HepG2 (cell line): ENCODE results near the gene SLU7. TPM values are rescaled to one million over a fixed set of nuclear protein-coding genes. Genes with fewer than 3 reads are reported as not detected.
A peak's percentile ranks its signal among the peaks of the same experiment; 100 is the strongest.

Experiments used
- CREM ChIP-seq, 2 experiments: sonication (generic) in 1 of 2; formaldehyde crosslinking in 1 of 2; IDR thresholded peaks; 2 replicates each; pipeline versions ENCODE4 v1.4.0 to v1.6.1; 2016 to 2020; ENCODE audit warnings: antibody characterized with exemption in 1 of 2, mild to moderate bottlenecking in 1 of 2, missing genetic modification reagents in 1 of 2
- DPF2 ChIP-seq: sonication (generic); formaldehyde crosslinking; IDR thresholded peaks from 2 replicates; pipeline ENCODE4 v1.4.0; 2020; ENCODE audit warnings: mild to moderate bottlenecking, low read depth, missing genetic modification reagents, borderline replicate concordance
- ERF ChIP-seq: IDR thresholded peaks from 2 replicates; pipeline ENCODE4 v1.6.1; 2018; ENCODE audit warnings: missing biosample characterization, missing genetic modification reagents
- FOSL1 ChIP-seq: sonication (generic); formaldehyde crosslinking; IDR thresholded peaks from 2 replicates; pipeline ENCODE4 v1.9.0; 2021; ENCODE audit warnings: missing genetic modification reagents, borderline replicate concordance
- HMGA1 ChIP-seq: sonication (generic); formaldehyde crosslinking; conservative IDR thresholded peaks from 2 replicates; pipeline ENCODE4 v1.4.0; 2020; ENCODE audit warnings: missing genetic modification reagents
- HNF4G ChIP-seq, 2 experiments: sonication (generic) in 1 of 2; formaldehyde crosslinking in 1 of 2; IDR thresholded peaks; 2 replicates each; pipeline versions ENCODE4 v1.4.0 to v1.6.1; 2011 to 2020; ENCODE audit warnings: borderline replicate concordance in 2 of 2, low read depth in 2 of 2, mild to moderate bottlenecking in 2 of 2, low read length in 1 of 2, missing genetic modification reagents in 1 of 2, moderate library complexity in 1 of 2
- HNRNPL ChIP-seq: fragments of 200-400 bp; formaldehyde crosslinking; IDR thresholded peaks from 2 replicates; pipeline ENCODE4 v1.6.1; 2017; ENCODE audit warnings: mild to moderate bottlenecking, low read depth, low read length
- NR2F2 ChIP-seq: IDR thresholded peaks from 2 replicates; pipeline ENCODE4 v1.6.1; 2012; ENCODE audit warnings: low read depth, inconsistent platforms, borderline replicate concordance
- NR2F6 ChIP-seq, 2 experiments: IDR thresholded peaks; 2 replicates each; pipeline ENCODE4 v1.6.1; 2016; ENCODE audit warnings: antibody characterized with exemption in 1 of 2, mild to moderate bottlenecking in 1 of 2
- SP140L ChIP-seq: sonication (generic); formaldehyde crosslinking; IDR thresholded peaks from 2 replicates; pipeline ENCODE4 v1.4.0; 2020; ENCODE audit warnings: missing genetic modification reagents, borderline replicate concordance
- TAF15 ChIP-seq: fragments of 200-400 bp; formaldehyde crosslinking; IDR thresholded peaks from one replicate; pipeline ENCODE4 v1.6.1; 2018; ENCODE audit warnings: mild to moderate bottlenecking, low read depth, low read length; ENCODE audit not compliant: poor library complexity, severe bottlenecking
- ZBTB3 ChIP-seq: sonication (generic); formaldehyde crosslinking; IDR thresholded peaks from 2 replicates; pipeline ENCODE4 v1.4.0; 2020; ENCODE audit warnings: low read depth, mild to moderate bottlenecking, moderate library complexity, missing genetic modification reagents, borderline replicate concordance
- ZFP90 ChIP-seq: sonication (generic); formaldehyde crosslinking; IDR thresholded peaks from 2 replicates; pipeline ENCODE4 v1.8.0; 2022; ENCODE audit warnings: missing genetic modification reagents, mild to moderate bottlenecking, inconsistent platforms, borderline replicate concordance
- ZMYM3 ChIP-seq: sonication (generic); formaldehyde crosslinking; IDR thresholded peaks from 2 replicates; pipeline ENCODE4 v1.5.1; 2020; ENCODE audit warnings: mild to moderate bottlenecking, missing genetic modification reagents
- ZNF207 ChIP-seq: fragments of 450-650 bp; IDR thresholded peaks from 2 replicates; pipeline ENCODE4 v1.6.1; 2016; ENCODE audit warnings: antibody characterized with exemption, borderline replicate concordance
- ZNF382 ChIP-seq: sonication (generic); formaldehyde crosslinking; IDR thresholded peaks from 2 replicates; pipeline ENCODE4 v1.5.0; 2020; ENCODE audit warnings: missing genetic modification reagents, mild to moderate bottlenecking, borderline replicate concordance
- ZNF616 ChIP-seq: sonication (generic); formaldehyde crosslinking; IDR thresholded peaks from 2 replicates; pipeline ENCODE4 v1.5.0; 2020; ENCODE audit warnings: low read depth, mild to moderate bottlenecking, missing genetic modification reagents
- ZNF777 ChIP-seq: sonication (generic); formaldehyde crosslinking; IDR thresholded peaks from 2 replicates; pipeline ENCODE4 v1.4.0; 2020; ENCODE audit warnings: missing genetic modification reagents
- ZSCAN9 ChIP-seq: IDR thresholded peaks from 2 replicates; pipeline ENCODE4 v1.6.1; 2016; ENCODE audit warnings: borderline replicate concordance
- polyA plus RNA-seq, 8 experiments: library from polyadenylated mRNA; depleted of rRNA in 3 of 8; stranded (reverse) in 7 of 8; unstranded in 1 of 8; fragments of >200 nt; fragmentation: Illumina TruSeq in 4 of 8; extraction: Trizol in 4 of 8; gene quantifications; 2 replicates each; pipeline versions ENCODE4 v1.2.1 to v1.2.3, GENCODE V29; 2011 to 2016; ENCODE audit warnings: low read depth in 4 of 8, missing spikeins in 1 of 8, mixed read lengths in 1 of 8; ENCODE audit not compliant: insufficient read depth in 1 of 8
- total RNA-seq, 5 experiments: library from RNA; depleted of rRNA; stranded (reverse); fragments of >200 nt; fragmentation: Illumina TruSeq; extraction: Trizol; gene quantifications; 2 replicates each; pipeline ENCODE4 v1.2.3, GENCODE V29; 2016; ENCODE audit warnings: low read depth in 1 of 5
- TF ChIP-seq, protein P1 (sequence below): sonication (generic); formaldehyde crosslinking; IDR thresholded peaks from 2 replicates; pipeline ENCODE4 v1.4.0; 2020; ENCODE audit warnings: mild to moderate bottlenecking, missing genetic modification reagents
- TF ChIP-seq, protein P2 (sequence below): sonication (generic); formaldehyde crosslinking; IDR thresholded peaks from 2 replicates; pipeline ENCODE4 v1.4.0; 2020; ENCODE audit warnings: mild to moderate bottlenecking, missing genetic modification reagents
- TF ChIP-seq, protein P3 (sequence below): sonication (generic); formaldehyde crosslinking; IDR thresholded peaks from 2 replicates; pipeline ENCODE4 v1.4.0; 2020; ENCODE audit warnings: missing genetic modification reagents, borderline replicate concordance

Gene SLU7
- total and polyA plus RNA-seq, 2 of the 13 experiments (the other 11 are each of a cell fraction or from before 2014, with no cell fraction given) = 24.0 to 39.2 TPM

DNA sequence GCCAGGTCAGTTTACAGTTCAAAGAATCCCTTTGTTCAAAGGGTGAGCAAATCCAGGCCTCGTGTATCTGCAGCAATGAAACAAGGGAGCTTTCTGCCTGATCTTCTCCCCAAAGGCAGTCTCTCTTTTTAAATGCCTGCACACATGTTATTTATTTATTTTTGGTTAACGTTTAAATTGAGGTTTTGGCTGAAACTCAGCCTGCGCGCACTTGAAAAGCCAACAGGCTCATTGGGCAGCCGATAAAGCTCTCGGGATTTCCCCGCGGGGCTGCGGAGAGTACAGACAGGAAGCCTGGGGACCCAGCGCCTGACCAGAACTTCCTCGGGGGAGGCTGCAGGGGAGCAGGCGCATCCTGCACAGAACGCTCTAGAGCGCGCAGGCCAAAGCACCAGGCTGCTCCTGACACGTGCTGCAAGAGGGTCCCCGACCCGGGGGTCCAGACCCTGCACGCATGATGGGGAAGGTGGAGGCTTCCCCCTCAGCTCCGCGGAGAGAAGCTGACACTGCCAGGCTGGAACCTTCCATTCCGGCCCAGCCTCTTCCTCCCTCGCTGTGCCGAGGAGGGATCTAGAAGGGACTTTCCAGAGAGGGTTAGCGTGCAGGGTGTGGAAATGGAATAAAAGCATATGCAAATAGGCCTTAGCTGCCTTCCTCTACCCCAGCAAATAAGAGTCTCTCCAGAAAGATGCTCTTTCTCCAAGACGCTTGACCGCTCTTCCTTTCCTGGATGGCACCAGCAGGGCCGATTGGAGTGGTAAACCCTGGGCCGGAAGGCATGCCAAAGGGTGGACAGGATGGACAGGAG lies 48.9 kb upstream of the SLU7 start (continued):
- TF ChIP-seq, protein P1, sequence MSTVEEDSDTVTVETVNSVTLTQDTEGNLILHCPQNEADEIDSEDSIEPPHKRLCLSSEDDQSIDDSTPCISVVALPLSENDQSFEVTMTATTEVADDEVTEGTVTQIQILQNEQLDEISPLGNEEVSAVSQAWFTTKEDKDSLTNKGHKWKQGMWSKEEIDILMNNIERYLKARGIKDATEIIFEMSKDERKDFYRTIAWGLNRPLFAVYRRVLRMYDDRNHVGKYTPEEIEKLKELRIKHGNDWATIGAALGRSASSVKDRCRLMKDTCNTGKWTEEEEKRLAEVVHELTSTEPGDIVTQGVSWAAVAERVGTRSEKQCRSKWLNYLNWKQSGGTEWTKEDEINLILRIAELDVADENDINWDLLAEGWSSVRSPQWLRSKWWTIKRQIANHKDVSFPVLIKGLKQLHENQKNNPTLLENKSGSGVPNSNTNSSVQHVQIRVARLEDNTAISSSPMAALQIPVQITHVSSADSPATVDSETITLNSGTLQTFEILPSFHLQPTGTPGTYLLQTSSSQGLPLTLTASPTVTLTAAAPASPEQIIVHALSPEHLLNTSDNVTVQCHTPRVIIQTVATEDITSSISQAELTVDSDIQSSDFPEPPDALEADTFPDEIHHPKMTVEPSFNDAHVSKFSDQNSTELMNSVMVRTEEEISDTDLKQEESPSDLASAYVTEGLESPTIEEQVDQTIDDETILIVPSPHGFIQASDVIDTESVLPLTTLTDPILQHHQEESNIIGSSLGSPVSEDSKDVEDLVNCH = no peak
- TF ChIP-seq HNRNPL = no peak
- peak; percentile 78 for TF ChIP-seq NR2F2
- no peak for TF ChIP-seq HMGA1 (CRISPR knock-in tag)
- TF ChIP-seq ZFP90 (CRISPR knock-in tag) = peak; percentile 81; the same call in 1 of the 2 replicates
- TF ChIP-seq DPF2 (CRISPR knock-in tag) = peak; percentile 44; the same call in 1 of the 2 replicates
- peak; percentile 72 for TF ChIP-seq NR2F6 (IDR thresholded peaks at IDR 0.05)
- peak; percentile 19; the same call in 1 of the 2 replicates for TF ChIP-seq NR2F6 (CRISPR knock-in tag; IDR thresholded peaks at IDR 0.05)
- TF ChIP-seq ZSCAN9 (CRISPR knock-in tag) = peak; percentile 93
- TF ChIP-seq ZBTB3 (CRISPR knock-in tag) = peak; percentile 71; the same call in 1 of the 2 replicates
- TF ChIP-seq ZMYM3 (CRISPR knock-in tag) = no peak
- peak; percentile 85 for TF ChIP-seq ERF (CRISPR knock-in tag)
- TF ChIP-seq ZNF207 = no peak
- 0 out of 2 replicates have a peak, but pooled peaks have one; percentile 31 for TF ChIP-seq HNF4G (IDR thresholded peaks at IDR 0.05; ENCODE audit: borderline replicate concordance, low read depth, low read length)
- TF ChIP-seq HNF4G (CRISPR knock-in tag; IDR thresholded peaks at IDR 0.05; ENCODE audit: borderline replicate concordance, low read depth) = no peak
- no peak for TF ChIP-seq FOSL1
- peak; percentile 65 for TF ChIP-seq TAF15
- TF ChIP-seq, protein P2, sequence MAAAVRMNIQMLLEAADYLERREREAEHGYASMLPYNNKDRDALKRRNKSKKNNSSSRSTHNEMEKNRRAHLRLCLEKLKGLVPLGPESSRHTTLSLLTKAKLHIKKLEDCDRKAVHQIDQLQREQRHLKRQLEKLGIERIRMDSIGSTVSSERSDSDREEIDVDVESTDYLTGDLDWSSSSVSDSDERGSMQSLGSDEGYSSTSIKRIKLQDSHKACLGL (CRISPR knock-in tag) = peak; percentile 86
- TF ChIP-seq SP140L (CRISPR knock-in tag) = 0 out of 2 replicates have a peak, but pooled peaks have one; percentile 26
- TF ChIP-seq ZNF382 (CRISPR knock-in tag) = no peak
- TF ChIP-seq, protein P3, sequence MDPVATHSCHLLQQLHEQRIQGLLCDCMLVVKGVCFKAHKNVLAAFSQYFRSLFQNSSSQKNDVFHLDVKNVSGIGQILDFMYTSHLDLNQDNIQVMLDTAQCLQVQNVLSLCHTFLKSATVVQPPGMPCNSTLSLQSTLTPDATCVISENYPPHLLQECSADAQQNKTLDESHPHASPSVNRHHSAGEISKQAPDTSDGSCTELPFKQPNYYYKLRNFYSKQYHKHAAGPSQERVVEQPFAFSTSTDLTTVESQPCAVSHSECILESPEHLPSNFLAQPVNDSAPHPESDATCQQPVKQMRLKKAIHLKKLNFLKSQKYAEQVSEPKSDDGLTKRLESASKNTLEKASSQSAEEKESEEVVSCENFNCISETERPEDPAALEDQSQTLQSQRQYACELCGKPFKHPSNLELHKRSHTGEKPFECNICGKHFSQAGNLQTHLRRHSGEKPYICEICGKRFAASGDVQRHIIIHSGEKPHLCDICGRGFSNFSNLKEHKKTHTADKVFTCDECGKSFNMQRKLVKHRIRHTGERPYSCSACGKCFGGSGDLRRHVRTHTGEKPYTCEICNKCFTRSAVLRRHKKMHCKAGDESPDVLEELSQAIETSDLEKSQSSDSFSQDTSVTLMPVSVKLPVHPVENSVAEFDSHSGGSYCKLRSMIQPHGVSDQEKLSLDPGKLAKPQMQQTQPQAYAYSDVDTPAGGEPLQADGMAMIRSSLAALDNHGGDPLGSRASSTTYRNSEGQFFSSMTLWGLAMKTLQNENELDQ (CRISPR knock-in tag) = no peak
- TF ChIP-seq ZNF616 (CRISPR knock-in tag) = peak; percentile 52; the same call in 1 of the 2 replicates
- peak; percentile 82 for TF ChIP-seq CREM (IDR thresholded peaks at IDR 0.05)
- no peak for TF ChIP-seq CREM (CRISPR knock-in tag; IDR thresholded peaks at IDR 0.05)
- TF ChIP-seq ZNF777 (CRISPR knock-in tag) = peak; percentile 35; the same call in 1 of the 2 replicates
